MG63 (cell line): ENCODE results near the gene GSAP. TPM values are rescaled to one million over a fixed set of nuclear protein-coding genes. Genes with fewer than 3 reads are reported as not detected.
"Not testable (repeated sequence)": the region's sequence is repeated elsewhere in the genome, so short reads cannot be mapped to it uniquely, and the experiment has no call there.

Experiments used
- DNase-seq: peaks from one replicate; pipeline ENCODE4 v3.0.0-alpha.2; 2020
- H3K27me3 ChIP-seq: fragments of 250-450 bp; sonication (Bioruptor Pico); 2 replicates; pipeline ENCODE4 v1.5.1; 2020; ENCODE audit warnings: mild to moderate bottlenecking, moderate library complexity
- H3K36me3 ChIP-seq: fragments of 250-450 bp; sonication (Bioruptor Pico); 2 replicates; pipeline ENCODE4 v1.5.1; 2020; ENCODE audit warnings: mild to moderate bottlenecking, moderate library complexity
- H3K4me3 ChIP-seq: fragments of 250-450 bp; sonication (Bioruptor Pico); 2 replicates; pipeline ENCODE4 v1.5.1; 2020; ENCODE audit warnings: mild to moderate bottlenecking, moderate library complexity
- H3K9me3 ChIP-seq: fragments of 250-450 bp; sonication (Bioruptor Pico); 2 replicates; pipeline ENCODE4 v1.5.1; 2020; ENCODE audit warnings: mild to moderate bottlenecking, moderate library complexity
- total RNA-seq: library from RNA; depleted of rRNA; stranded (reverse); fragments of >200 nt; shearing (Covaris generic); gene quantifications from 2 replicates; pipeline ENCODE4 v1.2.3, GENCODE V29; 2014; ENCODE audit warnings: low replicate concordance

Gene GSAP
- total RNA-seq, 1 experiment from 2014 or later = 2.3 TPM

DNA sequence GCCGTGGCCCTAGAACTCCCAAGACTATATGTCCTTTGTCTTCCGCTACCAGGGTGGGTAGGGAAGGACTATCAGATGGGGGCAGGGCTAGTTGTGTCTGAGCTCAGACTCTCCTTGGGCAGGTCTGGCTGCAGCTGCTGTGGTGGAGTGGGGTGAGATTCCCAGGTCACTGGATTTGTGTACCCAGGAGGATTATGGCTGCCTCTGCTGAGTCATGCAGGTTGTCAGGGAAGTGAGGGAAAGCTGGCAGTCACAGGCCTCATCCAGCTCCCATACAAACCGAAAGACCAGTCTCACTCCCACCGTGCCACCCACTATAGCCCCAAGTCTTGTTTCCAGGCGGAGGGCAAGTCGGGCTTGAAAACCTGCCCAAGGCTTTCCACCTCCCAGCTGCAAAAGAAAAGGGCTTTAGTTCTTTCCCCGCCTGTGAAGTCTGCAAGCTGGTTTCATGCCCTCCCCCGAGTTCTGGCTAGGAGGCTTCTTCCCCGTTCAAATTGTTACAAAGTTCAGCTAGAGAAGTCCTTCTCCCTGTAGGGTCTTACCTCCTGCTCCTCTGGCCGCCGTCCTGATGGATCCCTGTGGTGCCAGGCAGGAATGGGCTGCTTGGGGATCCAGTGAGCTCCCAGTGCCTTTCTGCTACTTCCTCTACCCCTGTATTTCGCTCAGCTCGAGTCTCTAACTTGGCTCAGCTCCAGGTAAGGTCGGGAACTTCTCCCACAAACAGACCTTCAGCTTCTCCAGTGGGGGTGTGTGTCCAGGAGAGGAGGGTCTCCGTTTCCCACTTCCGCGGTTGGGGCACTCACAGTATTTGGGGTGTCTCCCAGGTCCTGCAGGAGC lies 109.7 kb downstream of the GSAP start:
- DNase-seq = no peak
- no peaks in the 10 kb centered on the region for H3K9me3 ChIP-seq
- no peak overlapping the region for H3K4me3 ChIP-seq
- no peaks in the 10 kb centered on the region for H3K27me3 ChIP-seq
- H3K36me3 ChIP-seq = no peaks in the 10 kb centered on the region

DNA sequence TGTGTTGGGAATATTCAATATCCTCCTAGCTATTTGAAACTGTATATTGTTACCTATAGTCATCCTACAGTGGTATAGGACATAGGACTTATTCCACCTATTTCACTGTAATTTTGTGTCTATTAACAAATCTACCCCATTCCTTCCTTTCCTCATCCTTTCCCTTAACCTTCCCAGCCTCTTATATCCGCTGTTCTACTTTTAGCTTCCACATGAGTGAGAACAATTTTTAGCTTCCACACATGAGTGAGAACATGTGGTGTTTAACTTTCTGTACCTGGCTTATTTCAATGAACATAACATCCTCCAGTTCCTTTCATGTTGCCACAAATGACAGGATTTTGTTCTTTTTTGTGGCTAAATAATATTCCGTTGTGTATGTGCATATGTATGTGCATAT lies 120.6 kb downstream of the GSAP start:
- Histone ChIP-seq H3K36me3 (no peaks in the 10 kb centered on the region), H3K4me3 (no peak overlapping the region), H3K9me3 (no peaks in the 10 kb centered on the region), H3K27me3 (no peaks in the 10 kb centered on the region)
- no peak for DNase-seq

DNA sequence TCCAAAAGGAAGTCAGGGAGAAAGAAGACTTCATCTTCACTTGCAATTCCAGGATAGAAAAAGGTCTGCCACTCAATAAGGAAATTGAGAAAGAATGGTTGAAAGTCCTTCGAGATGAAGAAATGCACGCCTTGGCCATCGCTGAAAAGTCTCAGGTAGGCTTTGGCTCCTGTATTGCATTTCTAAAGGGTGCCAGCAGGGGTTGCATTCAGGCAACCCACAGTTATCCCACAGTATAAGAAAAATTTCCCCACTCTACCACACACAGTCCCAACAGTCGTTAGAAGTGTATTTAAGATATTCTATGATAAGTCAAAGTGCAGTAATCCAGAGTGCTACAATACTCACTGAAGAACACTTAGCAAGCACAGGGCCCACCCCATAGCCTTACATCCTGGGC lies 123.1 kb downstream of the GSAP start:
- no peaks in the 10 kb centered on the region for H3K9me3 ChIP-seq
- no peak for DNase-seq
- no peaks in the 10 kb centered on the region for H3K36me3 ChIP-seq
- H3K27me3 ChIP-seq = no peaks in the 10 kb centered on the region
- H3K4me3 ChIP-seq = no peak overlapping the region

DNA sequence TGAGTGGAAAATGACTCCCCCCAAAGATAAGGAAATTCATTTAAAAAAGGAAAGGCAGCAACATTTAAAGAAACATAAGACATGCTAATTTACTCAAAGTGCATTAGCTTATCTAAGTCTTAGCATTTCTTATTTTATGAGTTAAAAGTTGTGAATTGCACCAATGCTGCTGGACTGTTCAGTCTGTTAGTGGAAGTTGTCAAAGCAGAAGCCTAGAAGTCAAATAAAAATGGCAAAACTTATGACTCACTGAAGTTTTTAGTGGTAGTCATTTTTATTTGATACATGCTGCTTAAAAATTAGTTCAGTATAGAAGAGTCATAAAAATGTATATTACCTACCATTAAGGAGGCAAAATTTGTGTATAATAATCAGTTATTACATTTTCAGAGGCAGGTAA lies 125.7 kb downstream of the GSAP start:
- no peaks in the 10 kb centered on the region for H3K27me3 ChIP-seq
- no peak for DNase-seq
- no peaks in the 10 kb centered on the region for H3K9me3 ChIP-seq
- no peak overlapping the region for H3K4me3 ChIP-seq
- no peaks in the 10 kb centered on the region for H3K36me3 ChIP-seq

DNA sequence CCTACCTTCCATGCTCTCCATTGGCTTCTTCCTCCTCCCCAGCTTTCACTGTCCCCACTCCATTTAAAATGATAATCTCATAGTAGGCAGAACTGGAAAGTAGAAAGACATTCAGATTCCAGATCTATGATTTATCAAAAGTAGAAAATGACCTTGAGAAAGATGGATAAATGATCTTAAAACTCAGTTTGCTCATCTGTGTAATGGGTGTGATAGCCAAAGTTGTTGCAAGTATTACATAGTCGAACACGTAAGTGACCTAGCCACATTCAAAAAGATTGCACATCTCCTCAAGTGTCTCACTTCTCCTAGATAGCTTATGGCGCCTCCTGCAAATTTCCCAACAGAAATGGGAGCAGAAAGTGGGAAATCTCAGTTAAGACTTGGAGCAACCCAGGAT lies 126.8 kb downstream of the GSAP start:
- Histone ChIP-seq H3K9me3 (no peaks in the 10 kb centered on the region), H3K36me3 (no peaks in the 10 kb centered on the region), H3K27me3 (no peaks in the 10 kb centered on the region), H3K4me3 (no peak overlapping the region)
- no peak for DNase-seq

DNA sequence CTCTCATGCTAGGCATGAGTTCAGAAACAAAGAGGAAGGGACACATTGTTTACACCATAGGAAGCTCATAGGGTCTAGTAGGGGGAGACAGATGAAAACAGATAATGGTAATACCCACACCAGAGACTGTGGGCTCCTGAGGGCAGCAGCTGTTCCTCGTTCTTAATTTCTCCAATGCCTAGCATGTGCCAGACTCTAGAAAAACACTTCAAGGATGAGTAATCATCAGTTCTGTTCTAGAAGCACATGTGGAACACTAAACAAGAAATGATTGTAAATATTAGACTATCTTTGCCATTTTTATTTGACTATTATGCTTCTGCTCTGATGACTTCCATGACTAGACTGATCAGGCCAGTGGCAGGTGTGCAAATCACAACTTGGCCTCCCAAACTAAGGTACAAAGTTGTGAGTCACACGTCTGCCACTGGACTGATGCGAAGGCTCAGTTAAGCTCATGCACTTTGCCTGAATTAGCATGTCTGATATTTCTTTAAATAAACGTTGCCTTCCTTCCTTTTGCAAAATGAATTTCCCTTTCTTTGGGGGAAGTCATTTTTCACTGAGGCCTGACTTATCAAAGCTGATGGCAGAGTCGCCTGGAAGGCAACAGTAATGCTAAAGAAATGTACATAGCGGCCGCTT lies 127.4 kb downstream of the GSAP start:
- no peak for DNase-seq
- H3K4me3 ChIP-seq = no peak overlapping the region
- no peaks in the 10 kb centered on the region for H3K9me3 ChIP-seq
- H3K27me3 ChIP-seq = no peaks in the 10 kb centered on the region
- H3K36me3 ChIP-seq = no peaks in the 10 kb centered on the region

DNA sequence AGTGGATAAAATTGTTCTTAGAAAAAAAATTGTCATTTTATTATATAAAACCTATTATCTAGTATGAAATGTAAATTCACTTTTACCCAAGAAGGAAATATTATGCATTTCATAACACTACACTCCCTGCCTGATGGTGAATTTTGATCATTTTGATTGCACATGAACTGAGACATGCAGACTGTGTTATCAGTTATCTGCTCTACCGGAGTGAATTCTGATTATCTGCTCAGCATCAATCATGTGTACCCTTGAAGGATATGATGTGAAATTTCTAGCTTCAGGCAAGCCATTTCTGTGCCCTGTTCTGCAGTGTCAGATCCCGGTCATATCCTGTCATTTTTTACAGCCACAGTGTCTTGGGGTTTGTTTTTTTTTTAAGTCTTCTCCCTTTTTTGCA lies 131.5 kb downstream of the GSAP start:
- H3K9me3 ChIP-seq = no peaks in the 10 kb centered on the region
- no peak for DNase-seq
- no peak overlapping the region for H3K4me3 ChIP-seq

DNA sequence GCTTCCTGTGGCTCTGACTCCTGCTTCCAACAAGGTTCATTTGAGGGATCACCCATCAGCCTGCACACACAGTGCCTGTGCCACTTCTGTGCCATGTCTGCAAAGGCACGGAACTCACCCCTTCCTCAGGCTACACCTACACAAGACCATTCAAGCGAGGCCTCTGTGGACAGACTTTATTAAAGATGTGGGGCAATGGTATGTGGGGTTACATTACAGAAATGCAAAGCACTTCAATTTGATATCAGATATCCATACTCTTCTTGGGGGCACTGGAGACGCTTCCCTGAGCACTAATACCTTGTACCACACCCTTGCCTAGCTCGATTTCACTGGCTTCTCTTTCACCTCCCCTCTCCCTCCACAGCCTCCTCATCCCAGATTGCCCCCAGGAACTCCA lies 132.1 kb downstream of the GSAP start:
- no peak for DNase-seq
- H3K4me3 ChIP-seq = no peak overlapping the region
- H3K27me3 ChIP-seq = no peaks in the 10 kb centered on the region
- H3K36me3 ChIP-seq = no peaks in the 10 kb centered on the region
- no peaks in the 10 kb centered on the region for H3K9me3 ChIP-seq

More for the DNA sequence above, 131.5 kb downstream of the GSAP start:
- Histone ChIP-seq H3K27me3 (no peaks in the 10 kb centered on the region), H3K36me3 (no peaks in the 10 kb centered on the region)

DNA sequence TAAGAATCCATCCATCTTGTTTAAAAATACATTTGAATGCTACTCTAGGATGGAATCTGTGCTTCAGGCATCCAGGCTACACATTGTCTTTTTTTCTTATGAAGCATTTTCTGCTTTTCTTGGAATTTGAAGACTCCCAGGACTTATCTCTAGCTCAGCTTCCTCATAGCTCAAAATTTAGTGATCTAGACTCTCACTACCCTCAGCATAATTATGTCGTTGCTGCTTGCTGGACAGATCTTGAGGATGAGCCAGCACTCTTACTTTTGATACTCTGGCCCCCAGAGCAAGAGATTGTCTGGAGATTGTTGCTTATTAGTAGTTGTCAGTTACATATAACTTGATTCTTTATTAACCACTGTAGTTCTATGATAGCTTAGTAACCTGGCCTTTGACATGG lies 133.3 kb downstream of the GSAP start:
- no peak for DNase-seq
- H3K9me3 ChIP-seq = no peaks in the 10 kb centered on the region
- H3K36me3 ChIP-seq = no peaks in the 10 kb centered on the region
- no peaks in the 10 kb centered on the region for H3K27me3 ChIP-seq
- no peak overlapping the region for H3K4me3 ChIP-seq

DNA sequence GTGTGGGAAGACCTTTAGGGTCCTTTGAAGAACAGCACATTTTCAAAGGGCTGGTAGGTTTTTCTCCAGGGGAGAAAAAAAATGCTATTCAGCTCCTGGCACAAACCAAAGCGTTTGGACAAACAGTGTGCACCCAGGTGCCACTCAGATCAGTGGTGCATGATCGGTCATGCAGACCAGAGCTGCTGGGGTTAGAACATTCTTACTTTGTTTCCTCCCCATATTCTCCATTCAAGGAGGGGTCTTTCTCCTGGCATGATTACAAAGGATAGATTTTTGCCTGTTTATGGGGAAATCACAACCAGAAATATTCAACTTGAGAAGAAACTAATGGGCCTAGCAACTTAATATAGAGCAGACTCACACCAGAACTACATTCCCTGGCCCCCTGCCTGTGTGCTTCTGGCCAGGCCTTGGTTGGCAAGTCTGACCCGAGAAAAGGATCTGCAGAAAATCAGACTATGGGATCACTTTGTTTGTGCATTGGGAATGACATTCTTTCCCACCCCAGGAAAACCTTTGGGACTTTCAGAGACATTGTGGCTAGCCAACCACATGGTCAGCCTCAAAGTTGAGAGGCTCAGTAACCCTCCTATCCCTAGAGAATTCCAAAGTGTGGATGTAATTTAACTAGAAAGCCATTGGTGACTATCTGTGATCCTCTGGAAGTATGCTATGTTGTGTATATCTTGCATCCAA lies 134.2 kb downstream of the GSAP start:
- DNase-seq = no peak
- Histone ChIP-seq H3K36me3 (no peaks in the 10 kb centered on the region), H3K27me3 (no peaks in the 10 kb centered on the region), H3K4me3 (no peak overlapping the region), H3K9me3 (no peaks in the 10 kb centered on the region)

DNA sequence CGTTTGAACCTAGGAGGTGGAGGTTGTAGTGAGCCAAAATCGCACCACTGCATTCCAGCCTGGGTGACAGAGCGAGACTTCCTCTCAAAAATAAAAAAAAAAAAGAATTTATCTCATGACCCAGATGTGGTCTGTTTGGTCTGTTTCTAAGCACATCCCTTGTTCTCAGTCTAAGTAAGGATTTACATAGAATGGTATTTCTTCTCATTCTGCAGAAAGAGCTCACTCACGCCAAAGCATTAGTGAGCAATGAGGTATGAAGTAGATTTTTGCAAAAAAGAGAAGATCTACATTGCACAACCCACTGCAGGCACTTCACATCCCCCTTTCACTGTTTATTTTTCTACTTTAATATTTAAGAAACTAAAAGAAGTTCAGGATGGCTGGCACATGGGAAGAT lies 140.0 kb downstream of the GSAP start:
- H3K4me3 ChIP-seq = no peak overlapping the region
- DNase-seq = no peak
- H3K27me3 ChIP-seq = no peaks in the 10 kb centered on the region
- no peaks in the 10 kb centered on the region for H3K9me3 ChIP-seq
- H3K36me3 ChIP-seq = no peaks in the 10 kb centered on the region

DNA sequence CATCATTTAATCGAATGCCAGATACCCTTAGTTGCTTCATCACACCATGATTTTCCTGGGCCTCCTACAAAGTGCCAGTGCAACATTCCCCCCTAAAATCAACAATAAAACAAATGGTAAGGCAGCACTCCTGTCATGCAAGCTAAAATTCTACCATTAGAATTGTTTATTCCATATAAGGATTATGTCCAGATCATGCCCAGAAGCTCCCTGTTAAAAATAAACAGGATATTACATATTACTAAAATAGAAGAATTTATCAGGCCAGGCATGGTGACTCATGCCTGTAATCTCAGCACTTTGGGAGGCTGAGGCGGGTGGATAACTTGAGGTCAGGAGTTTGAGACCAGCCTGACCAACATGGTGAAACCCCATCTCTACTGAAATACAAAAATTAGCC lies 140.5 kb downstream of the GSAP start:
- not testable (repeated sequence) for H3K27me3 ChIP-seq, H3K4me3 ChIP-seq, H3K9me3 ChIP-seq, H3K36me3 ChIP-seq
- DNase-seq = peak; percentile 37

DNA sequence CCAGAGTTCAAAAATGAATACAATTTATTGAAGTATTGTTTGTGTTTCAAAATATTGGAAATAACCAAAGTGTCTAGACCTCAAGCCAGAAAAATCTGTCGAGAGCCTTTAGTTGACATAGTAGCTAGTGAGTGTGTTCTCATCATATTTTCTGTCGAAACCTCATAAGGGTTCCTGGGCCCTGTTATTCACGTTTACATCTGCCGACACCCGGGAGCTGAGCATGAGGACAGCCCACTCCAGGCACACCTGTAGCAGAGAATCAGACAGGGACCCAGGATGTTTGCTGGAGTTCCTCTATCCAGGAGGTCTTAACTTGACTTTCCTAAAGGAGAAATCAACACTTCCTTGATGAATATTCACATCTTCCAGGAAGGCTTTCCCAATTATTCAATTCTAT lies 144.4 kb downstream of the GSAP start:
- no peak for DNase-seq
- Histone ChIP-seq H3K9me3 (no peaks in the 10 kb centered on the region), H3K4me3 (no peak overlapping the region), H3K36me3 (no peaks in the 10 kb centered on the region), H3K27me3 (no peaks in the 10 kb centered on the region)

DNA sequence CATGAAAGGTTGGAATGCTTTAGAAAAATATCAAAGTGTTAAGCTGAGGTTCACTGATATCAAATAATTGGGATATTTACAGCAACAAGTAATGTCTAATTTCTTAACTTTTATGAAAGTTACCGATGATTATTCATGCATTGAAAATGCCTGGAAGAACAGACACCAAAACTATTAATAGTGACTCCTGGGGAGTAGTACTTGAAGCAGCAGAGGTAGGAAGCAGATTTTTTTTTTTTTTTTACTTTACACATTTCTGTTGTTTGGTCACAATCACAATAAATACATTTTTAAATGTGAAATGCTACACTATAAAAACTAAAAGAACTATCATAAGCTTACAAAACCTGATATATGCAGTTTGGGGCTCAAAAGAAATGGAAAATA lies 146.1 kb downstream of the GSAP start:
- no peak overlapping the region for H3K4me3 ChIP-seq
- H3K9me3 ChIP-seq = no peaks in the 10 kb centered on the region
- no peaks in the 10 kb centered on the region for H3K27me3 ChIP-seq
- no peaks in the 10 kb centered on the region for H3K36me3 ChIP-seq
- DNase-seq = no peak

DNA sequence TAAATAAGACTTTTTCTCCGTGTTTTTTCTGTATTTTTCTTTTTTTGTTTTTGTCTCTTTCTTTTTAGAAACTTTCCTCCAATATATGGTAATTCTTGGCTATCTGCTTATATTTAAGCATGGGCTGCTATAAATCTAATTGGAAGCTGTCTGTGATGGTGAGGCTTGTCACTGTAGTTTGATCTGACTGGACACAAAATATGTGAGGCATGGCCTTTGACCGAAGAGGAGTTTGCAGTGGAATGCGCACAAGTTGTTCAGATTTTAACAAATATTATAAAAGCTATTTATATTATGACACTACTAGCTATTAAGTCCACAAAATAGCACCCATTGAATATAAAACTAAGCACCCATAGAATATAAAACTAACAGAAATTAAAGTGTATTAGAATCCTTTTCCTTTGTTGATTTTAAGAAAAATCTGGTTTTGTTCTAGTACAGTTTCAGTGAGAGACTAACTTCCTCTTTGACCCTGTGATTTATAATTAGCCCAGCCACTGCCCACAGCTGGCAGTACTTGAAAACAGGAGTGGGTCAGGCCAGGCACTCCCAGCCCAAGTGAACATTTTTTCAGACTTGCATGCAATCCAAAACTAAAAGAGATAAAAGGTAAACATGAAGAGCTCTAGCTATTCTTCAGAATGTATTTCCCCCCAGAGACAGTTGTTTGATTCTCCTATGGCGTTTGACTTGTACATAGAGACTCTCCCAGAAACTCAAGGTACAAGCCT lies 146.6 kb downstream of the GSAP start:
- DNase-seq = no peak
- no peak overlapping the region for H3K4me3 ChIP-seq

DNA sequence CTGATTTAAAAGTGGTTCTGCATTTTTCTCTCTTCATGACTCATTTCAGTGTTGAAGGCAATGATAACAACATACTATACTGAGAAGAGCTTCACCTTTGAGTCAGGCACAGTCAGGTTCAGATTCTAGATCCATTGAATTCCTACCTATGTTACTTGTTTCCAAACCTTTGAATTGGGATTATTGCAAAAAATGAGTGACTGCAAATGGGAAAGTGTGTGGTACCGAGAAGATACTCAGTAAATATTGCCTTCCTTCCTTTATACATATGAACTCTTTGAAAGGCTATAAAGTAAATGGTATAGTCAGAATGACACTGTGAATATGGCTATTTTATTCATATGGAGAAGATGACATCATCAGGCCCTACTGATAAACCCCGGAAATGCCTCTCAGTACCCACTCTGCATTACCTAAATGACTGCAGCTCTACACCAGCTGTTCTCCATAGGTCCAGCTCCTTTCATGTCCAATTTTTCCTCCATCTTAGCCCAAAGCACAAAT lies 149.8 kb downstream of the GSAP start:
- no peak overlapping the region for H3K4me3 ChIP-seq
- H3K9me3 ChIP-seq = no peaks in the 10 kb centered on the region
- H3K27me3 ChIP-seq = no peaks in the 10 kb centered on the region
- H3K36me3 ChIP-seq = no peaks in the 10 kb centered on the region
- DNase-seq = no peak

More for the DNA sequence above, 146.6 kb downstream of the GSAP start:
- Histone ChIP-seq H3K27me3 (no peaks in the 10 kb centered on the region), H3K9me3 (no peaks in the 10 kb centered on the region), H3K36me3 (no peaks in the 10 kb centered on the region)

DNA sequence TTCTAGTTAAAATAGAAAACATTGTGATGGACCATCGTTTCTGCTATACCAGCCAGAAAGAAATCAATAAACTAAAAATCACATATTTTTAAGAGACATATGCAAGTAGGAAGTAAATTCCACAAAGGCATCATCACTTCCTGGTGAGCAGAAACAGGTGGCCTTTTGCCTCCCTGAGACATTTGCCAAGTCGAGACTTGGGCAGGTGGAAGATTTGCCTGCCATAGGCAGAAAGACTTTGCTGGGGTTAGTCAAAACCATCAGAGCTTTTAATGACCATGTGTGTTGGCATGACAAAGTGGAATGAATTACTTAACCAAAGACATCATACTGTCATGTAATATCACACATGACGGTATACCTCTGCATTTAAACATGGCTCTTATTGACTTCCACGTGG lies 150.5 kb downstream of the GSAP start:
- H3K9me3 ChIP-seq = no peaks in the 10 kb centered on the region
- H3K27me3 ChIP-seq = no peaks in the 10 kb centered on the region
- DNase-seq = no peak
- no peaks in the 10 kb centered on the region for H3K36me3 ChIP-seq
- no peak overlapping the region for H3K4me3 ChIP-seq
